ENCODE data around the gene SAMD3.

Gene SAMD3

DNA sequence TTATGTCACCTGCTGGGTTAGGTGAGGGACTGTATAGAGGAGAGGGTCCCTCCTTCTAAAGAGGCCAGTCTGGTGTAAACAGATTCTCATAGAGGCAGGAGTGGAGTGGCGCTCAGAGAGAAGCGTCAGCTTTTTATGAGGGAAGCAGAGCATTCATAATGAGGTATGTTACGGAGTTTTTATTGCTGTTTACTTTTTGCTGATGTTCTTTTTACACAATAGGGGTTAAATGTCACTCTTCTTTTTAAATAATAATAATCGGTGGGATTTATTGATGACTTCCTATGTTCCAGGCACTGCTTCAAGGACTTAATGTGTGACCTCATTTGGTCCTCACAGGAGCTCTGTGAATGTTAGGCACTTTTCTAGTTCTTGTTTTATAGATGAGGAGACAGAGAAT, 124.4 kb downstream of the SAMD3 start:
- ChIA-PET CTCF (no interaction called here), POLR2A (ENCODE audit: low non-redundant PET) (no interaction called here)
- TF ChIP-seq, protein P1, sequence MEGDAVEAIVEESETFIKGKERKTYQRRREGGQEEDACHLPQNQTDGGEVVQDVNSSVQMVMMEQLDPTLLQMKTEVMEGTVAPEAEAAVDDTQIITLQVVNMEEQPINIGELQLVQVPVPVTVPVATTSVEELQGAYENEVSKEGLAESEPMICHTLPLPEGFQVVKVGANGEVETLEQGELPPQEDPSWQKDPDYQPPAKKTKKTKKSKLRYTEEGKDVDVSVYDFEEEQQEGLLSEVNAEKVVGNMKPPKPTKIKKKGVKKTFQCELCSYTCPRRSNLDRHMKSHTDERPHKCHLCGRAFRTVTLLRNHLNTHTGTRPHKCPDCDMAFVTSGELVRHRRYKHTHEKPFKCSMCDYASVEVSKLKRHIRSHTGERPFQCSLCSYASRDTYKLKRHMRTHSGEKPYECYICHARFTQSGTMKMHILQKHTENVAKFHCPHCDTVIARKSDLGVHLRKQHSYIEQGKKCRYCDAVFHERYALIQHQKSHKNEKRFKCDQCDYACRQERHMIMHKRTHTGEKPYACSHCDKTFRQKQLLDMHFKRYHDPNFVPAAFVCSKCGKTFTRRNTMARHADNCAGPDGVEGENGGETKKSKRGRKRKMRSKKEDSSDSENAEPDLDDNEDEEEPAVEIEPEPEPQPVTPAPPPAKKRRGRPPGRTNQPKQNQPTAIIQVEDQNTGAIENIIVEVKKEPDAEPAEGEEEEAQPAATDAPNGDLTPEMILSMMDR (conservative IDR thresholded peaks at IDR 0.05; ENCODE audit: low read depth): no peak
- no peak overlapping the region for H3K27ac ChIP-seq
- no peak for DNase-seq (ENCODE audit: low spot score)

Data from RWPE1 (cell line).